ENCODE data around the gene MRPS2. TPM values are rescaled to one million over a fixed set of nuclear protein-coding genes. Genes with fewer than 3 reads are reported as not detected.

MRPS2 gene
- total RNA-seq, 1 experiment from 2014 or later = 77.6 TPM

GRCh38 chr9:135501261-135502167 is 1.0 kb downstream of the MRPS2 start:
- peak overlapping the region; percentile 76 for H3K27ac Mint-ChIP-seq
- H3K9me3 Mint-ChIP-seq = no peaks in the 10 kb centered on the region
- no peaks in the 10 kb centered on the region for H3K27me3 Mint-ChIP-seq (ENCODE audit: low read depth)
- peaks cover 13% of the 10 kb centered on the region for H3K4me1 Mint-ChIP-seq
- DNase-seq (ENCODE audit: low spot score) (no peak), ATAC-seq (peak; percentile 10)
- ChIA-PET POLR2A (no interaction called here), CTCF (no interaction called here)
- peaks cover 21% of the 10 kb centered on the region for H3K36me3 Mint-ChIP-seq
- peak overlapping the region; percentile 80 for H3K4me3 Mint-ChIP-seq
- TF ChIP-seq ZNF219 (CRISPR knock-in tag; IDR thresholded peaks at IDR 0.05; ENCODE audit: borderline replicate concordance) (no peak), GRHL2 (CRISPR knock-in tag; IDR thresholded peaks at IDR 0.05; ENCODE audit: insufficient replicate concordance, severe bottlenecking) (no peak), MYBL2 (CRISPR knock-in tag; IDR thresholded peaks at IDR 0.05) (0 out of 2 replicates have a peak, but pooled peaks have one; percentile 17)

GRCh38 chr9:135502168-135502872 is 1.8 kb downstream of the MRPS2 start:
- peak overlapping the region; percentile 36 for H3K27ac Mint-ChIP-seq
- H3K9me3 Mint-ChIP-seq = no peaks in the 10 kb centered on the region
- H3K4me1 Mint-ChIP-seq = peaks cover 13% of the 10 kb centered on the region
- TF ChIP-seq ATF2 (CRISPR knock-in tag; IDR thresholded peaks at IDR 0.05; ENCODE audit: borderline replicate concordance, low read depth) = no peak
- TF ChIP-seq MLX (CRISPR knock-in tag; IDR thresholded peaks at IDR 0.05) = no peak
- no peak for TF ChIP-seq EMX1 (CRISPR knock-in tag; IDR thresholded peaks at IDR 0.05)
- no peak for TF ChIP-seq PRRX2 (CRISPR knock-in tag; IDR thresholded peaks at IDR 0.05)
- H3K27me3 Mint-ChIP-seq (ENCODE audit: low read depth) = no peaks in the 10 kb centered on the region
- H3K4me3 Mint-ChIP-seq = peak overlapping the region; percentile 80
- no peak for DNase-seq (ENCODE audit: low spot score)
- no peak for ATAC-seq
- ChIA-PET POLR2A (no interaction called here), CTCF (no interaction called here)
- H3K36me3 Mint-ChIP-seq = peaks cover 21% of the 10 kb centered on the region

GRCh38 chr9:135502873-135503321 is 2.4 kb downstream of the MRPS2 start:
- Mint-ChIP-seq H3K36me3 (peaks cover 21% of the 10 kb centered on the region), H3K27ac (peak overlapping the region; percentile 36; the same call in 1 of the 2 replicates), H3K4me3 (peak overlapping the region; percentile 80; the same call in 1 of the 2 replicates), H3K9me3 (no peaks in the 10 kb centered on the region), H3K4me1 (peaks cover 13% of the 10 kb centered on the region), H3K27me3 (ENCODE audit: low read depth) (no peaks in the 10 kb centered on the region)
- ChIA-PET CTCF (no interaction called here), POLR2A (no interaction called here)
- TF ChIP-seq CREB1 (CRISPR knock-in tag; IDR thresholded peaks at IDR 0.05) = no peak
- TF ChIP-seq ZNF423 (CRISPR knock-in tag; IDR thresholded peaks at IDR 0.05) = no peak
- TF ChIP-seq RORB (CRISPR knock-in tag; IDR thresholded peaks at IDR 0.05) = no peak
- TF ChIP-seq MLX (CRISPR knock-in tag; IDR thresholded peaks at IDR 0.05) = no peak
- no peak for TF ChIP-seq EMX1 (CRISPR knock-in tag; IDR thresholded peaks at IDR 0.05)
- no peak for TF ChIP-seq NR3C1 (CRISPR knock-in tag; conservative IDR thresholded peaks at IDR 0.05; ENCODE audit: low read depth)
- no peak for ATAC-seq
- no peak for DNase-seq (ENCODE audit: low spot score)

GRCh38 chr9:135503371-135504261 is 3.1 kb downstream of the MRPS2 start:
- Mint-ChIP-seq H3K27ac (no peak overlapping the region), H3K36me3 (peaks cover 21% of the 10 kb centered on the region), H3K4me3 (no peak overlapping the region), H3K4me1 (peaks cover 13% of the 10 kb centered on the region), H3K9me3 (no peaks in the 10 kb centered on the region), H3K27me3 (ENCODE audit: low read depth) (no peaks in the 10 kb centered on the region)
- POLR2A ChIA-PET = no interaction called here
- CTCF ChIA-PET = interaction anchor here (0.8 to 3.7 kb wide), 8 partner anchors 11 to 112 kb away, joined by 3 to 42 read pairs (median 5); no protein-coding TSS in a partner anchor
- ATAC-seq (no peak), DNase-seq (ENCODE audit: low spot score) (no peak)
- no peak for TF ChIP-seq MXD4 (CRISPR knock-in tag; IDR thresholded peaks at IDR 0.05; ENCODE audit: borderline replicate concordance)
- no peak for TF ChIP-seq GRHL2 (CRISPR knock-in tag; IDR thresholded peaks at IDR 0.05; ENCODE audit: insufficient replicate concordance, severe bottlenecking)
- no peak for TF ChIP-seq HMGA2 (CRISPR knock-in tag; IDR thresholded peaks at IDR 0.05)
- TF ChIP-seq ARID4B (CRISPR knock-in tag; IDR thresholded peaks at IDR 0.05; ENCODE audit: borderline replicate concordance) = no peak
- TF ChIP-seq SMAD4 (CRISPR knock-in tag; IDR thresholded peaks at IDR 0.05) = no peak
- no peak for TF ChIP-seq ZNF138 (CRISPR knock-in tag; conservative IDR thresholded peaks at IDR 0.05)

All from WTC11 (cell line).